Mesothelial cell of epicardium (in vitro differentiated cells): Measurements from ENCODE around the gene RNF19B. TPM values are rescaled to one million over a fixed set of nuclear protein-coding genes. Genes with fewer than 3 reads are reported as not detected.
"Not testable (repeated sequence)": the region's sequence is repeated elsewhere in the genome, so short reads cannot be mapped to it uniquely, and the experiment has no call there.

Experiments
- DNase-seq, 2 experiments: peaks; one replicate each; pipeline ENCODE4 v3.0.0; 2021; ENCODE audit warnings: low spot score in 2 of 2; ENCODE audit not compliant: unreplicated experiment in 2 of 2
- H3K27ac Mint-ChIP-seq: 2 replicates; pipeline ENCODE4 v1.8.0; 2021; ENCODE audit warnings: mixed read lengths
- H3K27me3 Mint-ChIP-seq: 2 replicates; pipeline ENCODE4 v1.8.0; 2021; ENCODE audit warnings: low read depth, mixed read lengths
- H3K36me3 Mint-ChIP-seq: 2 replicates; pipeline ENCODE4 v1.8.0; 2021; ENCODE audit warnings: mixed read lengths
- H3K4me1 Mint-ChIP-seq: 2 replicates; pipeline ENCODE4 v1.8.0; 2021; ENCODE audit warnings: mixed read lengths
- H3K4me3 Mint-ChIP-seq: 2 replicates; pipeline ENCODE4 v1.8.0; 2021; ENCODE audit warnings: mild to moderate bottlenecking, moderate library complexity, mixed read lengths
- H3K9me3 Mint-ChIP-seq: 2 replicates; pipeline ENCODE4 v1.8.0; 2021; ENCODE audit warnings: mixed read lengths
- total RNA-seq: library from RNA; stranded (reverse); gene quantifications from 3 replicates; pipeline ENCODE4 v1.2.1, GENCODE V29; 2021
- TF ChIP-seq, protein P1 (sequence below): fragments of 200-600 bp; sonication (generic); IDR thresholded peaks from one replicate; pipeline ENCODE4 v1.5.0; 2021; ENCODE audit warnings: antibody characterized with exemption; ENCODE audit not compliant: unreplicated experiment

RNF19B gene
- total RNA-seq, 1 donor from 2014 or later, result 15.5 TPM

DNA sequence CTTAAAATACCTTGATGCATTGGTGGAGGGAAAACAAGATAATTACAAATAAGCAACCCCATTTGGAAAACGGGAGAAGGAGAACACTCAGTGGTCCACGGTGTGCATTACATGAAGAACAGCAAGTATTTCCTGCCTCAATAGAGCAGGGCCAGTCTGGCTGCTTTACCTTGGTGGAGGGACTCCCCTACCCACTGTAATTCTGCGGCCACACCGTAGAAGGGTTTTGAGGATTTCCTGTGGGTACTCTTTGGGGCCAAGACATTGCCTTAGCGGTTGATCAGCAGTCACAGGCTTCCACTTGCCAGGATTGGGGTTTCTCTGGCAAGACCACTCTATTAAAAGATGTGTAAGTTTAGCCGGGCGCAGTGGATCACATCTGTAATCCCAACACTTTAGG is 47.1 kb downstream of the RNF19B start:
- no peak for DNase-seq
- Mint-ChIP-seq H3K9me3 (no peaks in the 10 kb centered on the region), H3K4me3 (no peak overlapping the region), H3K36me3 (no peaks in the 10 kb centered on the region), H3K4me1 (peaks cover 13% of the 10 kb centered on the region), H3K27me3 (no peaks in the 10 kb centered on the region), H3K27ac (no peak overlapping the region)
- TF ChIP-seq, protein P1, sequence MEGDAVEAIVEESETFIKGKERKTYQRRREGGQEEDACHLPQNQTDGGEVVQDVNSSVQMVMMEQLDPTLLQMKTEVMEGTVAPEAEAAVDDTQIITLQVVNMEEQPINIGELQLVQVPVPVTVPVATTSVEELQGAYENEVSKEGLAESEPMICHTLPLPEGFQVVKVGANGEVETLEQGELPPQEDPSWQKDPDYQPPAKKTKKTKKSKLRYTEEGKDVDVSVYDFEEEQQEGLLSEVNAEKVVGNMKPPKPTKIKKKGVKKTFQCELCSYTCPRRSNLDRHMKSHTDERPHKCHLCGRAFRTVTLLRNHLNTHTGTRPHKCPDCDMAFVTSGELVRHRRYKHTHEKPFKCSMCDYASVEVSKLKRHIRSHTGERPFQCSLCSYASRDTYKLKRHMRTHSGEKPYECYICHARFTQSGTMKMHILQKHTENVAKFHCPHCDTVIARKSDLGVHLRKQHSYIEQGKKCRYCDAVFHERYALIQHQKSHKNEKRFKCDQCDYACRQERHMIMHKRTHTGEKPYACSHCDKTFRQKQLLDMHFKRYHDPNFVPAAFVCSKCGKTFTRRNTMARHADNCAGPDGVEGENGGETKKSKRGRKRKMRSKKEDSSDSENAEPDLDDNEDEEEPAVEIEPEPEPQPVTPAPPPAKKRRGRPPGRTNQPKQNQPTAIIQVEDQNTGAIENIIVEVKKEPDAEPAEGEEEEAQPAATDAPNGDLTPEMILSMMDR, result no peak

DNA sequence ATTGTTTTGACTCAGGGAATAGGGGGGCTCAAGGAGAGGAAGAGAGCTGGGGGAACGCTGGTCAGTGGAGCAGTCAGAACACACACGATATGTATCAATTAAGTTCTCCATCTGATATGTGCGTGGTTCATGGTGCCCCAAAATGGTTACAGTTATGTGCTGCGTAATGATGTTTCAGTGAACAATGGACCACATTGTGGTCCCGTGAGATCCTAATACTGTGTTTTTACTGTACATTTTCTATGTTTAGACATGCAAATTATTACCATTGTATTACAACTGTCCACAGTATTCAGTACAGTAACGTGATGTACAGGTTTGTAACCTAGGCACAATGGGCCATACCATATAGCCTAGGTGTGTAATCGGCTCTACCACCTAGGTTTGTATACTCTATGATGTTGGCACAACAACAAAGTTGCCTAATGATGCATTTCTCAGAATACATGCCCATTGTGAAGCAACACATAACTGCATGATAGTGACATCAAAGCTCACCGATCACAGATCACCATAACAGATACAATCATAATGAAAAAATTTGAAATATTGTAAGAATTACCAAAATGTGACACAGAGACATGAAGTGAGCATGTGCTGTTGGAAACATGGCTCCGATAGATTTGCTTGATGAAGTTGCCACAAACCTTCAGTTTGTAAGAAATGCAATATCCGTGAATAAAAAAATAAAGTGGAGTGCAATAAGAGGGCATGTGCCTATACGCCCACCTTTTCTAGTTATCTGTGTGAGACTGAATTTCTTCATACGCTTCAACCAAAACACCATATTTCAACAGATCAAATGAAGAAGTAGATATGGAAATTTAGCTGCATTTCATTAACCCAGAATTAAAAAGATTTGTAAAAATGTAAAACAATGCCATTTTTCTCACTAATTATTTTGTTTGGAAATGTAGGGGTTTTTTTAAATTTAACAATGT is 48.6 kb downstream of the RNF19B start:
- TF ChIP-seq, protein P1, result no peak
- DNase-seq, result no peak
- Mint-ChIP-seq H3K27me3 (no peaks in the 10 kb centered on the region), H3K4me3 (no peak overlapping the region), H3K27ac (no peak overlapping the region), H3K9me3 (no peaks in the 10 kb centered on the region), H3K36me3 (no peaks in the 10 kb centered on the region), H3K4me1 (peaks cover 13% of the 10 kb centered on the region)

DNA sequence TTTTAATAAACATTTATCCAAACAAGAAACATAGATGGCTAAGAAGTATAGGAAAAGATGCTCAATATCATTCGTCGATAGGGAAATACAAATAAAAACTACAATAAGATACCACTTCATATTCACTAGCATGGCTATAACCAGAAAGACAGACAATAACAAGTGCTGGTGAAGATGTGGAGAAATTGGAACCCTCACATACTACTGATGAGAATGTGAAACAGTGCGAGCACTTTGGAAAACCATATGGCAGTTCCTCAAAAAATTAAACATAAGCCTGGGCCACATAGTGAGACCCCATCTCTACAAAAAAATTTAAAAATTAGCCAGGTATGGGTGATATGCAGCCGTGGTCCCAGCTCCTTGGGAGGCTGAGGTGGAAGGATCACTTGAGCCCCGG is 54.3 kb downstream of the RNF19B start:
- Mint-ChIP-seq H3K36me3 (no peaks in the 10 kb centered on the region), H3K27ac (no peak overlapping the region), H3K4me3 (no peak overlapping the region), H3K27me3 (no peaks in the 10 kb centered on the region), H3K9me3 (peaks cover 5% of the 10 kb centered on the region), H3K4me1 (no peaks in the 10 kb centered on the region)
- DNase-seq, result no peak
- TF ChIP-seq, protein P1, result no peak

DNA sequence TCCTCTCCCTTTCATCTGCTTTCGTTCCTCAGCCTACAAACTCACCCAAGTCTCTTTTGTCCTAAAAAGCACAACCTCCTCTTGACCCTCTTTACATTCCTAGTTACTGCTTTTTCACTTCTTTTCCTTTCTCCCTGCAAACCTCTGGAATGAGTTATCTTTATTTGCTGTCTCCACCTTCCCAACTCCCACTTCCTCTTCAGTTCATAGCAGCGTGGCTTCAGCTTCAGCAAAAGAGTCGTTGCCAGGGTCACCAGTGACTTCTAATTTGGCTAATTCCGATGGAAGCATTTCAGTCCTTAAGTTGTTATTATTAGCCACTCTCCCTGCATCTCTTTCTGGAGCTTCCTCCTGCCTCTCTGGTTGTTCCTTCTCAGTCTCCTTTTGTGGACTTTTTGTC is 57.2 kb downstream of the RNF19B start:
- Mint-ChIP-seq H3K27ac (no peak overlapping the region), H3K4me3 (no peak overlapping the region), H3K36me3 (no peaks in the 10 kb centered on the region), H3K9me3 (peaks cover 5% of the 10 kb centered on the region), H3K27me3 (no peaks in the 10 kb centered on the region), H3K4me1 (no peaks in the 10 kb centered on the region)
- no peak for DNase-seq
- TF ChIP-seq, protein P1, result no peak

DNA sequence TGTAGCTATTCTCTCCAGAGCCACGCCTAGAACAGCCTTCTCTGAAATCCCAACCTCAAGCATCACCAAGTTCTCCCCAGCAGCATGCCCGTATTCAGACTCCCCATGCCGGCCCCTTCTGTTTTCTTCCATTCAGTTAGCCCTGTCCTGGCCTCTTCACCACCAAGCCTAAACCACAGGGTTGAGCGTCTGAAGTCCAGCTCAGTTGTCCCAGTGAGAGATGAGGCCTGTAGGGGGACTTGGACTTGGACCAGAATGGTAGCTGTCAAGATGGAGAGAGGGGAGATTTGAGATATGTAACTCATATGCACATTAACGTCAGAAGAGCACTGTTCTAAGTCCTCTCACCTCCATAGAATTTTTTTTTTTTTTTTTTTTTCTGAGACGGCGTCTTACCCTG is 58.0 kb downstream of the RNF19B start:
- Mint-ChIP-seq H3K4me1 (peaks cover 4% of the 10 kb centered on the region), H3K27me3 (no peaks in the 10 kb centered on the region), H3K36me3 (no peaks in the 10 kb centered on the region), H3K4me3 (no peak overlapping the region), H3K9me3 (peaks cover 5% of the 10 kb centered on the region), H3K27ac (no peak overlapping the region)
- no peak for DNase-seq
- TF ChIP-seq, protein P1, result no peak

DNA sequence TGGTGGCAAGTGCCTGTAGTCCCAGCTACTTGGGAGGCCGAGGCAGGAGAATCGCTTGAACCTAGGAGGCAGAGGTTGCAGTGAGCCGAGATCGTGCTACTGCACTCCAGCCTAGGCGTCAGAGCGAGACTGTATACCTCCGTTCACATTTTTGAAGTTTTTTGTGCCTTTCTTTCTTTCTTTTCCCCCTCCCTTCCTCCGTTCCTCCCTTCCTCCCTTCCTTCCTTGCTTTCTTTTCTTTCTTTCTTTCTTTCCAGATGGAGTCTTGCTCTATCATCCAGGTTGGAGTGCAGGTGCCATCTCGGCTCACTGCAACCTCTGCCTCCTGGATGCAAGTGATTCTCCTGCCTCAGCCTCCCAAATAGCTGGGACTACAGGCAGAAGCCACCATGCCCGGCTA is 59.0 kb downstream of the RNF19B start:
- H3K9me3 Mint-ChIP-seq, H3K4me1 Mint-ChIP-seq, H3K27ac Mint-ChIP-seq, DNase-seq, H3K36me3 Mint-ChIP-seq, H3K27me3 Mint-ChIP-seq, H3K4me3 Mint-ChIP-seq: not testable (repeated sequence)
